G401 (cell line): ENCODE results near the gene RAP2C. TPM values are rescaled to one million over a fixed set of nuclear protein-coding genes. Genes with fewer than 3 reads are reported as not detected.

Experiments used
- DNase-seq: peaks from one replicate; pipeline ENCODE4 v3.0.0-alpha.2; 2015; ENCODE audit warnings: low spot score
- in situ Hi-C: cut with HindIII; loops from 2 replicates; pipeline ENCODE4 v1.10.0; 2016; ENCODE audit warnings: low sequenced_read_pairs, mixed read lengths
- total RNA-seq: library from RNA; depleted of rRNA; stranded (reverse); fragments of >200 nt; shearing (Covaris generic); gene quantifications from 2 replicates; pipeline ENCODE4 v1.2.3, GENCODE V29; 2014; rRNA removed

RAP2C gene
- 14.8 and 22.6 TPM in 2 replicates for total RNA-seq

GRCh38 chrX:132219343-132219768, at the start of gene RAP2C:
Gene RAP2C, minus strand, starts transcription at chrX:132219447. Its CDS starts 2,179 bp downstream, at chrX:132217268.
- peak; percentile 63 for DNase-seq
- in situ Hi-C loops = no loop called here

- in situ Hi-C loops = no loop called here
Measured at GRCh38 chrX:132267392-132267791, 48.1 kb upstream of the RAP2C start.

GRCh38 chrX:132266583-132267355, 47.5 kb upstream of the RAP2C start:
- DNase-seq = no peak
- in situ Hi-C loops = no loop called here

More at GRCh38 chrX:132267392-132267791, 48.1 kb upstream of the RAP2C start:
- DNase-seq = no peak

- DNase-seq = no peak
- in situ Hi-C loops = no loop called here
Measured at GRCh38 chrX:132263127-132263526, 43.9 kb upstream of the RAP2C start.

- in situ Hi-C loops = no loop called here
- no peak for DNase-seq
Measured at GRCh38 chrX:132258509-132258908, 39.3 kb upstream of the RAP2C start.

DNA sequence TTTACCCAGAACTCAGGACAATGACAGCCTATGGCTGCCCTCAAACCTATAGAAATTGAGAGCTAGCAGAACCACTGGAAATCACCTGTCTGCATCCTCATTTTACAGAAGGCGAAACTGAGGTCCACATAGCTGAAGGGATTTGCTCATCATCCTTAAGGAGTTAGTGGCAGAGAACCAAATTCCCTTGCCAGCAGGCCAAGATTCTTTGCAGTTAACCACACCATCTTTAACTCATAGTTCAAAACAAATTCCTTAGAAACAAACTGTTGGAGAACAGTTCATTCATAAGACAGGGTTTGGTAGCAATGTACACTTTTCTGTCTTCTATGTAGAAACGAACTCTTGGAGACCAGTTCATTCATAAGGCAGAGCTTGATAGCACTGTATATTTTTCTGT, 37.9 kb upstream of the RAP2C start:
- in situ Hi-C loops = no loop called here
- DNase-seq = no peak

DNA sequence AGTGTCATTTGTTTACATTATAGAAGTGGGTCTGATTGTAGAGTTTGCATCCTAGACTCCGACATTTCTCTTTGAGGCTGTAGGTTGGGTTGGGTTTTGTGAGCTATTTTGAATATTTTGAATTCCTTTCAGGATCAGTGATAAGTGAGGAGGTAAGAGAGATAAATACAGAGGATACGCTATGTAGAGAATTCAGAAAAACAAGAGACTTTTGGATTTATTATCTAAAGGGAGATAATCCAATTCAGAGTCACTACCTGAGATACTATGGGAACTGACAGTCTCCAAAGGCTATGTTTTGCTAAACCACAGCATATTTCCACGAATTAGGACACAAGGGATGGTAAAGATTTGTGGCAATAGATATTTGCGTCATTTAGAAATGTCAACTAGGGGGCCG, 16.9 kb upstream of the RAP2C start:
- no peak for DNase-seq
- in situ Hi-C loops = no loop called here

DNA sequence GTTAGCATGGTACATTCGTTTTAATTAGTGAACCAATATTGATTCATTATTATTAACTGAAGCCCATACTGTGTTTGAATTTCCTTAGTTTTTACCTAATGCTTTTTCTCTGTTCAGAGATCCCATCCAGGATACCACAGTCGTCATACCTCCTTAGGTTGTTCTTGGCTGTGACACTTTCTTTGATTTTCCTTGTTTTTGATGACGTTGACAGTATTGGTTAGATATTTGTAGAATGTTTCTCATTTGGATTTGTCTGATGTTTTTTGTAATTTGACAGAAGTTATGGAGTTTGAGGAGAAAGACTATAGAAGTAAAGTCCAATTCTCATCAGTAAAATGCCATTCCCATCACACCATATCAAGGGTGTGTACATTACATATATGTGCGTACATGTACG, 16.2 kb upstream of the RAP2C start:
- in situ Hi-C loops = no loop called here
- DNase-seq = no peak

GRCh38 chrX:132231587-132231986, 12.3 kb upstream of the RAP2C start:
- in situ Hi-C loops = no loop called here
- no peak for DNase-seq

DNA sequence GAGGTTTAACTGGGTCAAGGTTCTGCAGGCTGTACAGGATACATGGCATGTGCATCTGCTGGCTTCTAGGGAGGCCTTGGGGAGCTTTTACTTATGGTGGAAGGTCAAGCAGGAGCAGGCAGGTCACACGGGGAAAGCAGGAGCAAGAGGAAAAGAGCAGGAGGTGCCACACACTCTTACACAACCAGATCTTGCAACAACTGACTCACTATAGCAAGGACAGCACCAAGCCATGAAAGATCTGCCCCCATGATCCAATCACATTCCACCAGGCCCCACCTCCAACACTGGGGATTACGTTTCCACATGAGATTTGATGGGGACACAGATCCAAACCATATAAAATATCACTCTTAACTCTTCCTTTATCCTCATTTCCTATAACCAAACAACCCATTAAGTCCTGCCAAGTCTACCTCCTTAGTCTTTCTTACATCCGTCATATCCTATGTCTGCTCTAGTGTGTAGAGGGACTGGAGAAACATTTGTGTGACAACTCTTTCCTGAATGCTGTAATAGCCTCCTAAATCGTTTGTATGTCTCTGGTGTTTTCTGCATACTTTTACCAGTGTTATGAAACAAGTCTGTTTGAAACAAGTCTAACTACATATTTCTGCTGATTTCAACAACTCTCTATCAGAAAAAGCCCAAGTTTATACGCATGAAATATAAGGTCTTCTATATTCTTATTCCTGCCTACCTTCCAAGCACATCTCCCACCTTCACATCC, 8.3 kb upstream of the RAP2C start:
- no peak for DNase-seq
- in situ Hi-C loops = no loop called here

- no peak for DNase-seq
- in situ Hi-C loops = no loop called here
Measured at GRCh38 chrX:132226169-132226568, 6.9 kb upstream of the RAP2C start.

GRCh38 chrX:132218100-132218812, 991 bp downstream of the RAP2C start:
- peak; percentile 69 for DNase-seq
- in situ Hi-C loops = no loop called here

DNA sequence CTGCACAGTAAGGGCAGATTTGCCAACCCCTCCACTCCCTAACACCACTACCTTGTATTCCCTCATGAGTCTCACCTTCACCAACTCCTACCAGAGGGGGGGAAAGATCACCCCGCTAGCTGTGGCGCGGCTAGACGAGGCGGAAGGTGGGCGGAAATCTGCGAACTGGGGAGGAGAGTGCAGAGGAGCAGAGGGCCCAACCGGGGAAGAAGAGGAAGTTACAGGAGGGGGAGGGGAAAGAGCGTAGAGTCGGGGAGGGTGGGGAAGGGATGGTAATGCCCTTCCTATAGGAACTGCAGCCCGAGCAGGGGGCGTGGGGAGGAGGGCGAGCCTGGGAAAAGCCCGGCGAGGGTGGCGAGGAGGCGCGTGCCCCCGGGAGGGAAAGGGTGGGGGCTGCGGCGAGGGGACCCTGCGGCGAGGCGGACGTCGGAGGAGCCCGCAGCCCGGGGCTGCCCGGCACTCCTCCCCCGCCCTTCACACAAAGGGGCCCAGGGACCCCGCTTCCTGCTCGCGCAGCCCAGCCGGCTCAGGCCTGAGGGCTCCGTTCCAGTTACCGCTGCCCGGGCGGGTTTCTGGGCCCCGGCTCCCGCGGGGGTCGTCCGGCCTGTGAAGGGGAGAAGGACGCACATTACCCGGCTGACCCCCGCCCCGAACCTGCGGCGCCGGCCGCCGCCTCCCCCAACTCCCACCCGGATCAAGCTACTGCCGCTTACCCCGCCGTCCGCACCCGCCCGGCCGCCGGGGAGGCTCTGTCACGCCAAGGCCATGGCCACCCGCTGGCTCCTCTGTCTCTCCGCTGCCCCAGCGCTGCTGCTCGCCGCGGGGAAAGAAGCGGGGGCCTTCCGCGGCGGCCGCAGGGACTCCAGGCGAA, 1.8 kb downstream of the RAP2C start:
- peak; percentile 63 for DNase-seq

GRCh38 chrX:132216806-132217202, 2.4 kb downstream of the RAP2C start:
- DNase-seq = no peak
- in situ Hi-C loops = no loop called here

More for the DNA sequence above, 1.8 kb downstream of the RAP2C start:
- in situ Hi-C loops = no loop called here

DNA sequence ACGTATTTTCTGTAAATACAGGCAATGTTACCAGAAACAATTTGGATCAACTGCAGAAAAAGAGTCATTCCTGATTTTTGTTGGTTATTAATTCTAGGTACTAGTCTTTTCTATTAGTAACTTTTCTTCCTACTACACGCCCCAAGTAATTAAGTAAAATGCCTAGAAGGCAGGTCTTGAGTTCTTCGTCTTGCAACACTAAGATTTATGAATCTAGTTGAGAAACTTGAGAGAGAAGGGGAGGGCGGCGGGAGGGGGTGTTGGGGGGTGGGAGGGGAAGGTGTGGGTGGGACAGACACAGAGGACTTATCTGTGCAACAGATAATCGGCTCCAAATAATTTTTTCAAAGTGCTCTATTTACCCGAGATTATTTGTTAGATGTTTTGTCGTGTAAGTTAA, 3.0 kb downstream of the RAP2C start:
- no peak for DNase-seq
- in situ Hi-C loops = no loop called here

DNA sequence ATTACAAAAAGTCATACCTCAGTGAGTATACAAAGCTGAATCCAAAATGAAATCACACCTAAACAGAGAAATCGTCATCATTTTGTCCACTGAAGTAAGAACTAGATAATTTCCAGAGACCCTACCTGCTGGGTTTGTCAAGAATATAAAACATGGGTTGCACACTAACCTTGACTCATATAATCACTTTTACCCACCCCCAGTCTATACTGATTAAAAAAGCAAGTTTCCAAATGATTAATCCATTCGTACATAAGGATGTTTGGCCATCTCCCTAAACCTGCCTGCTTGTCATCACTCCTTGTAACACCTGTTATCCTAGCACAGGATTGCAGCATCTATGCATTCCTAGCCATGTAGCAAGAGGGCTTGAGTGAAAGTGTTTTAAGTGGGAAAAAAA, 4.7 kb downstream of the RAP2C start:
- no peak for DNase-seq
- in situ Hi-C loops = no loop called here

DNA sequence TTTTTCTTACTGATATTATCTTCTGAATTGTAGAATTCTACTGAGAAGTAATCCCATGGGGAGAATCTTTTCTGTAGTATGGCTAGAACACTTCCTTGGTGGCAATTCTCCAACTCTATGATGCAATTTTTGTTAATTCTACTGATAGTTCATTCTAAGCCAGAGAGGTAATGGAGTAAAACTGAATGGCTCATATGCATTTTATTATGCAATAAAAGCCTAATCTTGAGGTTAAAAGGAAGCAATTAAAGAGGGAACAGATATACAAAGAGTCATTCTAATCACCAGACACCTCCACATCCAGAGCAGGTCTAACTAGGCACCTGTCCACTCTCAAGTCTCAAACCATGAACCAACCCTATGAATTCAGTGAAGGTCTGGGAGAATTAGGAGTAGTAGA, 9.7 kb downstream of the RAP2C start:
- no peak for DNase-seq
- in situ Hi-C loops = no loop called here

- in situ Hi-C loops = no loop called here
- DNase-seq = no peak
Measured at GRCh38 chrX:132208422-132208821, 10.8 kb downstream of the RAP2C start.

DNA sequence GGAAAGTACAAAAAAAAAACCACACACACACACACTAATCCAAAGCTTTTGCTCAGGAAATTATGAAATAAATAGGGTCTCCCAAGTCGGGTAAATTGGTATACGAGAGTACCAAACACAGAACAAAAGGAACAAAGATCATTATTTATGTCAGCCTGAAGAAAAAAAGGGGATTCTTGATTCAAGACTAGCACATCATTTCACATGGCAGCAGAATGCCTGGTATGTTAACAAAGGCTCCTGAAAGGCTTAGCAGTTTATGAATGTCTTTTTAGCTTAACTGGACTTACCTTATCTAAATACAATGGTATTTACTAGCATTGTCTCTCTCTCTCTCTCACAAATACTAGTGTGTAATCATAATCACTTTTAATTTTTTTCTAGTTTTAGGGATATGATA, 11.3 kb downstream of the RAP2C start:
- no peak for DNase-seq
- in situ Hi-C loops = no loop called here
